ENCODE results near the gene MIEF1.

The MIEF1 gene

GRCh38 chr22:39502109-39502788, at the start of gene MIEF1:
MIEF1 (plus strand) TSS chr22:39502290; CDS start chr22:39511295, 9,005 bp downstream.
- H3K4me3 ChIP-seq (ENCODE audit: low read length), result peak within 1 kb of the TSS; percentile 89
- no peaks in the 10 kb centered on the region for H3K9me3 ChIP-seq (ENCODE audit: control insufficient read depth, low read length)
- peak within 1 kb of the TSS; percentile 92 for H3K9ac ChIP-seq (ENCODE audit: low read length)
- no peaks in the 10 kb centered on the region for H3K27me3 ChIP-seq (replicated peaks; ENCODE audit: control insufficient read depth, insufficient read depth, low read length)
- peaks cover 35% of the 10 kb centered on the region for H3K36me3 ChIP-seq (ENCODE audit: control insufficient read depth, insufficient read depth, low read length, severe bottlenecking)
- H3K4me1 ChIP-seq (ENCODE audit: control insufficient read depth, insufficient read depth, low read length), result peaks cover 66% of the 10 kb centered on the region
- DNase-seq (ENCODE audit: low read depth), result peak; percentile 99

GRCh38 chr22:39452740-39453040, 49.4 kb upstream of the MIEF1 start:
- Histone ChIP-seq H3K9ac (ENCODE audit: low read length) (no peak overlapping the region), H3K4me3 (ENCODE audit: low read length) (no peak overlapping the region), H3K36me3 (ENCODE audit: control insufficient read depth, insufficient read depth, low read length, severe bottlenecking) (no peaks in the 10 kb centered on the region), H3K27me3 (replicated peaks; ENCODE audit: control insufficient read depth, insufficient read depth, low read length) (peaks cover 12% of the 10 kb centered on the region), H3K4me1 (ENCODE audit: control insufficient read depth, insufficient read depth, low read length) (peaks cover 28% of the 10 kb centered on the region), H3K9me3 (ENCODE audit: control insufficient read depth, low read length) (no peaks in the 10 kb centered on the region)
- no peak for DNase-seq (ENCODE audit: low read depth)

DNA sequence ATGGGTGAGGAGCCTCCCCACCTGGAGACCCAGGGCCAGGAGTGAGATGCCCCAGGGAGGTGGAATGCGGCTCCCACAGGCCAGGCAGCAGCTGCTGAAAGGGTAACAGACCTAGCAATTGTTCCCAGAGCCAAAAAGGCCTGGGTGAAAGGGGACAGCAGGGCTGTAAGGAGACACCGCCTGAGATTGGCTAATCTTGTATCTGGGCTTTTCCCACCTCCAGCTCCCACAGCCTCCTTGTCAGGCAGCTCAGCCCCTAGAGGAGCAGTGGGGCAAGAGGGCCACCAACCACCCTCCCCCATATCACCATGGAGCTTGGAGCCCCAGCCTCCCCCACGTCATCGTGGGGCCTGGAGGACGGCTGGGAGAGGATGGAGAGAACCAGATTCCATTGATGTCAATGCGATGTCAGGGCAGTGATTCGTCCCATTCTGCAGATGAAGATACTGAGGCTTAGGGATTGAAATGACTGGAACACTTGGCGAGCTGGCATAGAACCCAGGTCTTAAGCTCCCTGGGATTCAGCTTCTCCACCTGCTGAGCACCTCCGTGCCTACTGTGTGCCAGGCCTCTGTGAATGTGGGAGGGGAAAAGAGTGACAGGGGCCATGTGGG, 48.2 kb upstream of the MIEF1 start:
- H3K4me3 ChIP-seq (ENCODE audit: low read length), result no peak overlapping the region
- no peak for DNase-seq (ENCODE audit: low read depth)
- H3K9ac ChIP-seq (ENCODE audit: low read length), result no peak overlapping the region

GRCh38 chr22:39454385-39454871, 47.7 kb upstream of the MIEF1 start:
- no peak overlapping the region for H3K4me3 ChIP-seq (ENCODE audit: low read length)
- peaks cover 20% of the 10 kb centered on the region for H3K27me3 ChIP-seq (replicated peaks; ENCODE audit: control insufficient read depth, insufficient read depth, low read length)
- no peaks in the 10 kb centered on the region for H3K9me3 ChIP-seq (ENCODE audit: control insufficient read depth, low read length)
- H3K36me3 ChIP-seq (ENCODE audit: control insufficient read depth, insufficient read depth, low read length, severe bottlenecking), result no peaks in the 10 kb centered on the region
- H3K4me1 ChIP-seq (ENCODE audit: control insufficient read depth, insufficient read depth, low read length), result peaks cover 28% of the 10 kb centered on the region
- peak; percentile 22 for DNase-seq (ENCODE audit: low read depth)
- H3K9ac ChIP-seq (ENCODE audit: low read length), result no peak overlapping the region

More for the DNA sequence above, 48.2 kb upstream of the MIEF1 start:
- Histone ChIP-seq H3K9me3 (ENCODE audit: control insufficient read depth, low read length) (no peaks in the 10 kb centered on the region), H3K4me1 (ENCODE audit: control insufficient read depth, insufficient read depth, low read length) (peaks cover 28% of the 10 kb centered on the region), H3K36me3 (ENCODE audit: control insufficient read depth, insufficient read depth, low read length, severe bottlenecking) (no peaks in the 10 kb centered on the region), H3K27me3 (replicated peaks; ENCODE audit: control insufficient read depth, insufficient read depth, low read length) (peaks cover 21% of the 10 kb centered on the region)

- Histone ChIP-seq H3K9ac (ENCODE audit: low read length) (peak within 1 kb of the TSS; percentile 69), H3K4me3 (ENCODE audit: low read length) (peak within 1 kb of the TSS; percentile 76), H3K4me1 (ENCODE audit: control insufficient read depth, insufficient read depth, low read length) (peaks cover 28% of the 10 kb centered on the region), H3K27me3 (replicated peaks; ENCODE audit: control insufficient read depth, insufficient read depth, low read length) (peaks cover 13% of the 10 kb centered on the region), H3K36me3 (ENCODE audit: control insufficient read depth, insufficient read depth, low read length, severe bottlenecking) (no peaks in the 10 kb centered on the region), H3K9me3 (ENCODE audit: control insufficient read depth, low read length) (no peaks in the 10 kb centered on the region)
- DNase-seq (ENCODE audit: low read depth), result peak; percentile 39
Measured at GRCh38 chr22:39456522-39457197, 45.4 kb upstream of the MIEF1 start, which contains the start of gene MGAT3. MGAT3 (plus strand) TSS chr22:39457012; CDS start chr22:39487348, 30,336 bp downstream.

- DNase-seq (ENCODE audit: low read depth), result peak; percentile 24
- H3K27me3 ChIP-seq (replicated peaks; ENCODE audit: control insufficient read depth, insufficient read depth, low read length), result peaks cover 13% of the 10 kb centered on the region
- no peak overlapping the region for H3K4me3 ChIP-seq (ENCODE audit: low read length)
- peaks cover 28% of the 10 kb centered on the region for H3K4me1 ChIP-seq (ENCODE audit: control insufficient read depth, insufficient read depth, low read length)
- H3K9me3 ChIP-seq (ENCODE audit: control insufficient read depth, low read length), result no peaks in the 10 kb centered on the region
- H3K36me3 ChIP-seq (ENCODE audit: control insufficient read depth, insufficient read depth, low read length, severe bottlenecking), result no peaks in the 10 kb centered on the region
- H3K9ac ChIP-seq (ENCODE audit: low read length), result no peak overlapping the region
Measured at GRCh38 chr22:39457198-39457555, 44.9 kb upstream of the MIEF1 start.

GRCh38 chr22:39457556-39458443, 44.3 kb upstream of the MIEF1 start:
- peak; percentile 27 for DNase-seq (ENCODE audit: low read depth)
- H3K4me3 ChIP-seq (ENCODE audit: low read length), result peak overlapping the region; percentile 76
- peak overlapping the region; percentile 69 for H3K9ac ChIP-seq (ENCODE audit: low read length)
- H3K27me3 ChIP-seq (replicated peaks; ENCODE audit: control insufficient read depth, insufficient read depth, low read length), result peaks cover 13% of the 10 kb centered on the region
- H3K4me1 ChIP-seq (ENCODE audit: control insufficient read depth, insufficient read depth, low read length), result peaks cover 29% of the 10 kb centered on the region
- H3K36me3 ChIP-seq (ENCODE audit: control insufficient read depth, insufficient read depth, low read length, severe bottlenecking), result no peaks in the 10 kb centered on the region
- H3K9me3 ChIP-seq (ENCODE audit: control insufficient read depth, low read length), result no peaks in the 10 kb centered on the region

DNA sequence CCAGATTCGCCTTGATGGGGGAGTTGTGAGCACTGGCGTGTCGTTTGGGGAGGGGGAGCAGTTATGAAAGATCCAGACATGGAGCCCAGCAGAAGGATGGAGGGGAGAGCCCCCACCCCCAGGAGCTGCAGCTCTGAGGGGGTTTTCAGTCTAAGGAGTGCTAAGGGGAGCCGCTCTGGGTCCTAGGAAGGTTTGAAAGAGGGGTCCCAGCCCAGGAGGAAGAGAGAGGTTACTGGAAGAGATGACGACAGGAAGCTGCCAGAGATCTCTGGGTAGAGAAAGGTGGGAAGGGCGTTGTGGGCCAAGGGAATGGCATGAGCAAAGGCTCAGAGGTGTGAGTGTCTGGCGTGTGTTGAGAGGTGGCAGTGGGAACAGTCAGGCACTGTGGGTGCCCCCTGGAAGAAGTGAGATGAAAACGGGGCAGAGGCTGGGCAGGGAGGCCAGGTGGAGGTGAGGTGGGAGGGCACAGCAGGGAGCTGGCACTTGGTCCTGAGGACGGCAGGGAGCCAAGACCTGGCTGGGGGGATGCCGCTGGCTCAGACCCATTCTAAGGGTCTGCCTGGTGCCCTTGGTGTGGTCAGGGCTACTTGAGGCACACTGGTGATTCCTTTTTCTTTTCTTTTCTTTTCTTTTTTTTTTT, 43.5 kb upstream of the MIEF1 start:
- Histone ChIP-seq H3K4me1 (ENCODE audit: control insufficient read depth, insufficient read depth, low read length) (peaks cover 29% of the 10 kb centered on the region), H3K36me3 (ENCODE audit: control insufficient read depth, insufficient read depth, low read length, severe bottlenecking) (no peaks in the 10 kb centered on the region), H3K27me3 (replicated peaks; ENCODE audit: control insufficient read depth, insufficient read depth, low read length) (peaks cover 13% of the 10 kb centered on the region), H3K4me3 (ENCODE audit: low read length) (peak overlapping the region; percentile 76), H3K9me3 (ENCODE audit: control insufficient read depth, low read length) (no peaks in the 10 kb centered on the region), H3K9ac (ENCODE audit: low read length) (peak overlapping the region; percentile 69)
- no peak for DNase-seq (ENCODE audit: low read depth)

DNA sequence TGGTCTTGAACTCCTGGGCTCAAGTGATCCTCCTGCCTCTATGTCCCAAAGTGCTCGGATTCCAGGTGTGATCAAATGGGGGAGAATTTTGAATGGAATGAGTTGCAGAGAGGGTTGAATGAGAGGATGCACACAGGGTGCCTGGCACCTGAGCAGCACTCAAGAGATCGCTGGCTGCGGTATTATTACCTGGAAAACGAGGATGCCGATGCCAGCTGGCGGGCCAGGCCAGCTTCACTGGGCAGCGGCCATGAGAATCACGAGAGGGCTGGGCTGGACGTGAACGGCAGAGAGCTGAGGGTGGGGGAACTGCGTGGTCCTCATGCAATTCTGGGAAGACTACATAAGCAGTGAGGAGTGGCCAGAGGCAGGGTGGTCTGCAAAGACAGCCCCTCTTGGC, 42.4 kb upstream of the MIEF1 start:
- H3K4me1 ChIP-seq (ENCODE audit: control insufficient read depth, insufficient read depth, low read length), result peaks cover 26% of the 10 kb centered on the region
- no peak overlapping the region for H3K4me3 ChIP-seq (ENCODE audit: low read length)
- H3K36me3 ChIP-seq (ENCODE audit: control insufficient read depth, insufficient read depth, low read length, severe bottlenecking), result no peaks in the 10 kb centered on the region
- no peak overlapping the region for H3K9ac ChIP-seq (ENCODE audit: low read length)
- no peak for DNase-seq (ENCODE audit: low read depth)
- peaks cover 13% of the 10 kb centered on the region for H3K27me3 ChIP-seq (replicated peaks; ENCODE audit: control insufficient read depth, insufficient read depth, low read length)
- no peaks in the 10 kb centered on the region for H3K9me3 ChIP-seq (ENCODE audit: control insufficient read depth, low read length)

DNA sequence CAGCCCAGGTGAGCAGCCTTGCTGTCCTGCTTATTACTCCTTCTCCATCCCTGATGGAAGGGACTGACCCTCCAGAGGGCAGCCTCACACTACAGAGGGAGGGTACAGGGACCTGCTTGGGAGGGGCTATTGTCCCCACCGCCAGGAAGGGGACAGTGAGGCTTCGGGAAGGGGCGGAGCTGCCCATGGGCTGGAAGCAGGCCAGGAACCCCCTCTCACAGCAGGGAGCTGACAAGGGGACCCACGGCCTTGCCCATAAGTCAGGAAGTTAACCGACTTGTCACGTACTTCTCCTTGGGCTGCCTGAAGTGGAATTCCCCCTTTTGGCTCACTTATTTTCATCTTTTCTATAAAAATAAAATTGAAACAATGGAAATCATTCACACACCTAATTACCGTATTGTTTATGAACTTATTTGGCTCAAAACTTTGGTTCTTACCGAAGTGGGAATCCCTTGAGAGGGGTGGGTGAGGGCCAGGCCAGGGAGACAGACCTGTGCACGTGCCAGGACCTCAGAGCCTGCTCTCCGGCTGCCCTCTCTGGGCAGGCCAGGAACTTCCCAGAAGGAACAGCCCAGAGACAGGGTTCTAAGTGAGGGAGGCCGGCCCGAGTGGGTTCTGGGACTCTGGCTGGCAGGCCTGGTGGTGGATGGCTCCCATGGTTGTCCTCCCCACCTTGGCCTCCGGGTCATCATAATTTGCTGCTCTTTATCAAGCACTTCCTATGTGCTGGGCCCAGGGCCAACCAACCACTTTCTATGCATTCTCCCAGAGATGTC, 39.5 kb upstream of the MIEF1 start:
- Histone ChIP-seq H3K4me1 (ENCODE audit: control insufficient read depth, insufficient read depth, low read length) (peaks cover 42% of the 10 kb centered on the region), H3K9me3 (ENCODE audit: control insufficient read depth, low read length) (no peaks in the 10 kb centered on the region), H3K9ac (ENCODE audit: low read length) (peak overlapping the region; percentile 55), H3K4me3 (ENCODE audit: low read length) (no peak overlapping the region), H3K36me3 (ENCODE audit: control insufficient read depth, insufficient read depth, low read length, severe bottlenecking) (no peaks in the 10 kb centered on the region), H3K27me3 (replicated peaks; ENCODE audit: control insufficient read depth, insufficient read depth, low read length) (peaks cover 17% of the 10 kb centered on the region)
- DNase-seq (ENCODE audit: low read depth), result no peak
